Measurements from ENCODE around the gene SLC26A6.

The SLC26A6 gene

GRCh38 chr3:48598323-48599076 lies 36.8 kb downstream of the SLC26A6 start:
- DNase-seq = no peak

- DNase-seq = no peak
These were observed 37.9 kb downstream of the SLC26A6 start for GRCh38 chr3:48597408-48597800.

GRCh38 chr3:48596676-48597407 lies 38.4 kb downstream of the SLC26A6 start:
- DNase-seq = no peak

- no peak for DNase-seq
These were observed 39.1 kb downstream of the SLC26A6 start for GRCh38 chr3:48596157-48596556.

- no peak for DNase-seq
These were observed 39.6 kb downstream of the SLC26A6 start for GRCh38 chr3:48595526-48596121.

- DNase-seq = no peak
These were observed 40.2 kb downstream of the SLC26A6 start, which contains the start of gene COL7A1 for GRCh38 chr3:48595075-48595525. TSS of gene COL7A1 (minus strand) at chr3:48595329. CDS start at chr3:48595159, 170 bp downstream.

GRCh38 chr3:48594417-48595049 lies 40.7 kb downstream of the SLC26A6 start:
- no peak for DNase-seq

- no peak for DNase-seq
These were observed 41.9 kb downstream of the SLC26A6 start for GRCh38 chr3:48593337-48593736.

GRCh38 chr3:48592519-48593087 lies 42.7 kb downstream of the SLC26A6 start:
- no peak for DNase-seq

- DNase-seq = no peak
These were observed 43.3 kb downstream of the SLC26A6 start for GRCh38 chr3:48591886-48592518.

GRCh38 chr3:48591436-48591835 lies 43.8 kb downstream of the SLC26A6 start:
- DNase-seq = no peak

- DNase-seq = no peak
These were observed 47.0 kb downstream of the SLC26A6 start for GRCh38 chr3:48588230-48588629.

GRCh38 chr3:48587686-48588085 lies 47.6 kb downstream of the SLC26A6 start:
- DNase-seq = no peak

- DNase-seq = no peak
These were observed 49.9 kb downstream of the SLC26A6 start for GRCh38 chr3:48585411-48585810.

- DNase-seq = no peak
These were observed 50.4 kb downstream of the SLC26A6 start for GRCh38 chr3:48584836-48585235.

GRCh38 chr3:48581621-48582481 lies 53.4 kb downstream of the SLC26A6 start:
- DNase-seq = no peak

GRCh38 chr3:48576647-48577046 lies 58.6 kb downstream of the SLC26A6 start:
- DNase-seq = no peak

All from DMS 273 treated with DMSO at 0.1 percent for 48 hours (cell line).